NB4 (cell line): ENCODE data around the gene GNPNAT1.

Source experiments
- DNase-seq: peaks from one replicate; pipeline ENCODE4 v3.0.0; 2010; ENCODE audit warnings: low read depth
- H3K4me3 ChIP-seq: one replicate; pipeline ENCODE4 v1.5.1; 2011; ENCODE audit warnings: mild to moderate bottlenecking, low read depth, low read length, moderate library complexity
- MYC ChIP-seq: IDR thresholded peaks from 2 replicates; pipeline ENCODE4 v1.6.1; 2011; ENCODE audit warnings: low read depth, low read length
- POLR2A ChIP-seq: IDR thresholded peaks from 2 replicates; pipeline ENCODE4 v1.6.1; 2011; ENCODE audit warnings: mild to moderate bottlenecking; ENCODE audit not compliant: insufficient read length; ENCODE audit errors: extremely low read depth
- TF ChIP-seq, protein P1 (sequence below): IDR thresholded peaks from one replicate; pipeline ENCODE4 v1.5.1; 2012; ENCODE audit warnings: low read depth, low read length
- TF ChIP-seq, protein P2 (sequence below): IDR thresholded peaks from 2 replicates; pipeline ENCODE4 v1.6.1; 2011; ENCODE audit warnings: low read depth, low read length

The GNPNAT1 gene

DNA sequence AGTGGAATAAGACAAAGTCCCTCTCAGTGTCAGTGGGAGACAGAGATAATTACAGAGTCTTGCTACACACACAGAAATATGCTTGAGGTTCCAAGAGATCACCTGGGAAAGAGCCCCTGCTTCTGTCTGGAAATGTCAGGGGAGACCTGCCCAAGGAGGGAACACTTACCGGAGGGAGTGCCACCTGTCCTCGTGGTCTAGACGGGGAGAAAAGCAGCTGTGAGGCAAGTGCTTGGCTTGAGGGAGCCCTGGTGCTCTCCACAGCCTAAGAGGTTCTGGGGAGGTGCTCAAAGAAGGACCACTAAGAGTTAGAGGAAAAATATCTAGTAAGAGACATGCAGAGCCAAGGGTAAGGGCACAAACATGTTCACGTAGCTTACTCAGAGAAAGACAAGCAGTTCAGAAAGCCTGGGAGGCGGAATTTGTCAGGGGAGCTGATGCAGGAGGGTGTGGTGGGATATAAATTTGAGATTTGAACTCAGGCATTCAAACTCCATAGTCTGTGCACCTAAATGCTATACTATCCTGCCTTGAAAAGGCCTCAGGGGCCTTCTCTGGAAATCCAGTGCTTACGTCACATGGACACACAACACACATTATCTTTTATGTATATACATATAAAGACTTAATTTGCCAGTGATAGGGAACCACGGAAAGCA is 38.2 kb upstream of the GNPNAT1 start:
- no peak for TF ChIP-seq MYC
- no peak for TF ChIP-seq POLR2A
- TF ChIP-seq, protein P1, sequence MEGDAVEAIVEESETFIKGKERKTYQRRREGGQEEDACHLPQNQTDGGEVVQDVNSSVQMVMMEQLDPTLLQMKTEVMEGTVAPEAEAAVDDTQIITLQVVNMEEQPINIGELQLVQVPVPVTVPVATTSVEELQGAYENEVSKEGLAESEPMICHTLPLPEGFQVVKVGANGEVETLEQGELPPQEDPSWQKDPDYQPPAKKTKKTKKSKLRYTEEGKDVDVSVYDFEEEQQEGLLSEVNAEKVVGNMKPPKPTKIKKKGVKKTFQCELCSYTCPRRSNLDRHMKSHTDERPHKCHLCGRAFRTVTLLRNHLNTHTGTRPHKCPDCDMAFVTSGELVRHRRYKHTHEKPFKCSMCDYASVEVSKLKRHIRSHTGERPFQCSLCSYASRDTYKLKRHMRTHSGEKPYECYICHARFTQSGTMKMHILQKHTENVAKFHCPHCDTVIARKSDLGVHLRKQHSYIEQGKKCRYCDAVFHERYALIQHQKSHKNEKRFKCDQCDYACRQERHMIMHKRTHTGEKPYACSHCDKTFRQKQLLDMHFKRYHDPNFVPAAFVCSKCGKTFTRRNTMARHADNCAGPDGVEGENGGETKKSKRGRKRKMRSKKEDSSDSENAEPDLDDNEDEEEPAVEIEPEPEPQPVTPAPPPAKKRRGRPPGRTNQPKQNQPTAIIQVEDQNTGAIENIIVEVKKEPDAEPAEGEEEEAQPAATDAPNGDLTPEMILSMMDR, result no peak
- TF ChIP-seq, protein P2, sequence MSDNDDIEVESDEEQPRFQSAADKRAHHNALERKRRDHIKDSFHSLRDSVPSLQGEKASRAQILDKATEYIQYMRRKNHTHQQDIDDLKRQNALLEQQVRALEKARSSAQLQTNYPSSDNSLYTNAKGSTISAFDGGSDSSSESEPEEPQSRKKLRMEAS, result no peak
- no peak for DNase-seq
- no peak overlapping the region for H3K4me3 ChIP-seq

DNA sequence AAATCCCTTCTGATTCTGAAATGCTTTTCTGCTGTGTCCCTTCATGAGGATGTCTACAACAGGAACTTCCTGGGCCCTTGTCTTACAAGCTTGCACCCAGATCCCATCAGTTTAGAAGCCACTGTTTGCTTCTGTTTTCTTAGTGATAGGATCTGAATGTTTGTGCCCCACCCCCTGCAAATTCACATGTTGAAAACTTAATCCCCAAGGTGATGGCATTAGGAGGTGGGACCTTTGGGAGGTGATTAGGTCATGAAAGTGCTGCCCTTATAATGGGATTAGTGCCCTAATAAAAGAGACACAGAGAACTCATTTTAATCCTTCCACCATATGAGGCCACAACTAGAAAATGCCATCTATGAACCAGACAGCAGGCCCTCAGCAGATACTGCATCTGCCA is 36.0 kb upstream of the GNPNAT1 start:
- no peak for TF ChIP-seq MYC
- TF ChIP-seq POLR2A, result no peak
- TF ChIP-seq, protein P1, result no peak
- TF ChIP-seq, protein P2, result no peak
- no peak for DNase-seq

DNA sequence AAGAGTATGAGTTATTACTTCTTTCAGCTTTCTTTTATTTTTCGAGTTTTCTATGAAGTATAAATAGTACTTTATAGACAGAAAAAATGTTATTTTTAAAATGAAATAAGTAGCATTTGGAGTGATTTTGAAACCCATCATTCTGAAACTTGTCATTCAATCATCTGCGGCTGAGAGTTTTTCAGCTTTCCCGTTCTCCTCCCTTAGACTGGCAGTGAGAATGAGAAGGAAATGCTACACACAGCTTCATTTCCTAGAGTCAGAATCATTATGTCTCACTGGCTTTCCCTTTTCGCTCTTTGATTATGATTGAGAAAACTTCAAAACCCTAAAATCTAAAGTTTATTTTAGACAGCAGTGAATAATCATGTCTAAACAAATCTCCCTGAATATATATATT is 33.7 kb upstream of the GNPNAT1 start:
- no peak overlapping the region for H3K4me3 ChIP-seq
- DNase-seq, result no peak
- TF ChIP-seq, protein P2, result no peak

More for the DNA sequence above, 36.0 kb upstream of the GNPNAT1 start:
- H3K4me3 ChIP-seq, result no peak overlapping the region

DNA sequence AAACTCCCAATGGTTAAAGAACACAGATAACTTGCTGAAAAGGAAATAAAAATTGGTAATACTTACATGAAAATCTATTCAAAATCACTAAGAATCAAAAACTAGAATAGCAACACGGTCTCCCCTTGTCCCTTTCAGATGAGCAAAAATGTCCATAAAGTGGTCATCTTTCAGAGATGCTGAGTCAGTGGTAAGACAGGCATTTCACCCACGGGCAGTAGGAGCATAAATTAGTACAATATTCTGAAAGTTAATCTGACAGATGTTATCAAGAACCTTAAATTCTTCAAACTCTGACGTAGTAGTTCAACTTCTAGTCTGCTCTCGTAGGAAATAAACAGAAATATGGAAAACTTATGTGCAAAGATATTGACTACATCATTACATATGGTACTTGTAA is 33.1 kb upstream of the GNPNAT1 start:
- DNase-seq, result no peak
- TF ChIP-seq, protein P1, result no peak
- TF ChIP-seq POLR2A (no peak), MYC (no peak)
- TF ChIP-seq, protein P2, result no peak
- no peak overlapping the region for H3K4me3 ChIP-seq

DNA sequence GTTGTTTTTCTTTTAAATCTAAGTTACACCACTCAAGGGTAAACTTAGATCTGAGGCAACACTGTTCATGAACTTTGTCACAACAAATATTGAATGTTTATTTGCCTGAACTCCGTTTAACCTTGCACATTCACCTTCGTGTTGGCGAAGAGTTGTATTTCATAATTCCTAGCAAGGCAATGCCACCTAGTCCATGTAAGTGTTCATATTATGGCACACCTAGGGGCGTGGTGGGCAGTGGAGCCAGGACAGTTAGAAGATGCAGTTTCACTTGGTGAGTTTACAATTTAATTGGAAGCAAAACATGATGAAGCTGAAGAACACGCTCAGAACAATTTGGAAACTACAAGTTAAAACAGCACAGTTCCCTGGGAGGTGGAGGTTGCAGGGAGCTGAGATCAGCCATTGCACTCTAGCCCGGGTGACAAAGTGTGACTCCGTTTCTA is 30.4 kb upstream of the GNPNAT1 start:
- no peak for TF ChIP-seq MYC
- TF ChIP-seq, protein P2, result no peak
- TF ChIP-seq, protein P1, result no peak
- H3K4me3 ChIP-seq, result no peak overlapping the region
- no peak for DNase-seq

DNA sequence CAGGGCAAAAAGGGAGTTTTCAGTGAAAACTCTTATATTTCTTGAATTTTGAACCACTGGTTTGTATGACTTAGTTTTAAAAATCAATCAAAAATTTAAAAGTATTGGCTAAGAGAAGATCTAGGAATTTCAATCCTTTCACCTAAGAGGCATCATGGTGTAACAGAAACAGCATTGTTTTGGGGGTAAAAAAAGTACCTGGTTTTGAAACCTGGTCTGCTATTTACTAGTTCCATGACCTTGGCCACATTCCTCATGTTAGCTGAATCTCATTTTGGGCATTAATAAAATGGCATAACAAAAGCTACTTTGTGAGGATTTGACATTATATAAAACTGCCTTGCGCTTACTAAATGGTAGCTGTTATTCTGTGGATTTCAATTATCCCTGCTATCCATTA is 16.7 kb upstream of the GNPNAT1 start:
- TF ChIP-seq, protein P1, result no peak
- TF ChIP-seq, protein P2, result no peak
- no peak for TF ChIP-seq POLR2A
- TF ChIP-seq MYC, result no peak
- DNase-seq, result no peak
- H3K4me3 ChIP-seq, result no peak overlapping the region
